Liver (tissue), 9 donors: ENCODE measurements around the gene OSBPL10. TPM values are rescaled to one million over a fixed set of nuclear protein-coding genes. Genes with fewer than 3 reads are reported as not detected.
A peak's percentile ranks its signal among the peaks of the same experiment; 100 is the strongest.

Source experiments
- DNase-seq: peaks from one replicate; pipeline ENCODE4 v3.0.0-alpha.2; 2017; ENCODE audit warnings: low spot score
- H3K27ac ChIP-seq, 2 donors: one replicate each; pipeline ENCODE4 v1.7.0; 2013; ENCODE audit warnings: inconsistent platforms in 2 of 2, low read length in 2 of 2, control low read depth in 1 of 2, low read depth in 1 of 2, mild to moderate bottlenecking in 1 of 2
- H3K27me3 ChIP-seq, 4 donors: one replicate each; pipeline versions ENCODE4 v1.6.1 to v1.7.0; 2013; ENCODE audit warnings: low read length in 3 of 4, inconsistent platforms in 1 of 4, mild to moderate bottlenecking in 1 of 4, moderate library complexity in 1 of 4; ENCODE audit not compliant: control insufficient read depth in 4 of 4, insufficient read depth in 4 of 4
- H3K36me3 ChIP-seq, 4 donors: one replicate each; pipeline versions ENCODE4 v1.6.1 to v1.7.0; 2013; ENCODE audit warnings: low read length in 3 of 4, mild to moderate bottlenecking in 3 of 4, low read depth in 1 of 4, moderate library complexity in 1 of 4; ENCODE audit not compliant: control insufficient read depth in 4 of 4, insufficient read depth in 3 of 4
- H3K4me1 ChIP-seq, 4 donors: one replicate each; pipeline versions ENCODE4 v1.6.1 to v1.7.0; 2013; ENCODE audit warnings: low read length in 3 of 4, mild to moderate bottlenecking in 3 of 4, moderate library complexity in 1 of 4; ENCODE audit not compliant: control insufficient read depth in 4 of 4, insufficient read depth in 4 of 4
- H3K4me3 ChIP-seq, 3 donors: one replicate each; pipeline versions ENCODE4 v1.6.1 to v1.7.0; 2013; ENCODE audit warnings: low read length in 3 of 3, control low read depth in 1 of 3, low read depth in 1 of 3, mild to moderate bottlenecking in 1 of 3
- H3K9ac ChIP-seq, 2 donors: one replicate each; pipeline ENCODE4 v1.7.0; 2013; ENCODE audit warnings: low read length in 2 of 2, mild to moderate bottlenecking in 2 of 2, moderate library complexity in 2 of 2, control low read depth in 1 of 2, low read depth in 1 of 2
- H3K9me3 ChIP-seq, 4 donors: one replicate each; pipeline versions ENCODE4 v1.6.1 to v1.7.0; 2013; ENCODE audit warnings: low read length in 3 of 4; ENCODE audit not compliant: control insufficient read depth in 4 of 4
- ATF3 ChIP-seq: IDR thresholded peaks from 2 replicates; pipeline ENCODE4 v1.6.1; 2016; ENCODE audit warnings: antibody characterized with exemption
- EGR1 ChIP-seq, 2 donors: IDR thresholded peaks; 2 replicates each; pipeline ENCODE4 v1.6.1; 2016 to 2018; ENCODE audit warnings: antibody characterized with exemption in 2 of 2, low read depth in 2 of 2
- FOXA1 ChIP-seq: IDR thresholded peaks from 2 replicates; pipeline ENCODE4 v1.6.1; 2016; ENCODE audit warnings: antibody characterized with exemption
- FOXA2 ChIP-seq: IDR thresholded peaks from 2 replicates; pipeline ENCODE4 v1.6.1; 2016; ENCODE audit warnings: antibody characterized with exemption
- GABPA ChIP-seq, 2 donors: IDR thresholded peaks in 1 of 2; conservative IDR thresholded peaks in 1 of 2; 2 replicates each; pipeline ENCODE4 v1.6.1; 2016; ENCODE audit warnings: antibody characterized with exemption in 2 of 2, mild to moderate bottlenecking in 1 of 2, moderate library complexity in 1 of 2
- HNF4A ChIP-seq, 2 donors: conservative IDR thresholded peaks; 2 replicates each; pipeline ENCODE4 v1.6.1; 2016; ENCODE audit warnings: antibody characterized with exemption in 2 of 2, mild to moderate bottlenecking in 2 of 2
- JUND ChIP-seq, 2 donors: IDR thresholded peaks; 2 replicates each; pipeline ENCODE4 v1.6.1; 2016; ENCODE audit warnings: antibody characterized with exemption in 2 of 2
- NR2F2 ChIP-seq: IDR thresholded peaks from 2 replicates; pipeline ENCODE4 v1.6.1; 2016; ENCODE audit warnings: antibody characterized with exemption
- RAD21 ChIP-seq, 2 donors: IDR thresholded peaks; 2 replicates each; pipeline ENCODE4 v1.6.1; 2016; ENCODE audit warnings: antibody characterized with exemption in 2 of 2, mild to moderate bottlenecking in 2 of 2
- REST ChIP-seq: IDR thresholded peaks from 2 replicates; pipeline ENCODE4 v1.6.1; 2016; ENCODE audit warnings: antibody characterized with exemption, mild to moderate bottlenecking
- SP1 ChIP-seq: IDR thresholded peaks from 2 replicates; pipeline ENCODE4 v1.6.1; 2018; ENCODE audit warnings: antibody characterized with exemption, mild to moderate bottlenecking
- YY1 ChIP-seq: IDR thresholded peaks from 2 replicates; pipeline ENCODE4 v1.6.1; 2016; ENCODE audit warnings: antibody characterized with exemption, mild to moderate bottlenecking
- WGBS: extraction: QIAGEN DNeasy Blood & Tissue Kit; methylation state at CpG from one replicate; pipeline ENCODE4 v1.1.7; 2013; 5-methylcytosine and 5-hydroxymethylcytosine counted together
- polyA plus RNA-seq, 2 donors: library from polyadenylated mRNA; stranded (reverse) in 1 of 2; unstranded in 1 of 2; fragments of 200-250 nt in 1 of 2; fragments of >200 nt in 1 of 2; fragmentation: Nextera tagmentation in 1 of 2; extraction: Ambion mirVana in 1 of 2; gene quantifications; one replicate each; pipeline versions ENCODE4 v1.2.1 to v1.2.3, GENCODE V29; 2013 to 2015
- total RNA-seq, 2 donors: library from RNA; depleted of rRNA; stranded (reverse); fragments of >200 nt; gene quantifications; one replicate each; pipeline ENCODE4 v1.2.3, GENCODE V29; 2014
- TF ChIP-seq, protein P1 (sequence below): fragments of 150-350 bp; IDR thresholded peaks from 2 replicates; pipeline ENCODE4 v1.5.1; 2017; ENCODE audit warnings: improper control_type of control experiment, low read depth, low read length; ENCODE audit not compliant: missing input control
- TF ChIP-seq, protein P2 (sequence below): IDR thresholded peaks from 2 replicates; pipeline ENCODE4 v1.6.1; 2016; ENCODE audit warnings: antibody characterized with exemption
- donor health status: healthy.
- donor health status: healthy.
- donor health status: healthy.
- donor health status: healthy.
- donor health status: healthy.

The OSBPL10 gene
- total and polyA plus RNA-seq, 4 donors, result 0.75 to 4.0 (median 1.7) TPM

GRCh38 chr3:31980530-31981205 lies 394 bp downstream of the OSBPL10 start:
- H3K4me3 ChIP-seq, result peak overlapping the region; percentile 44 to 57 (median 54)
- DNase-seq, result no peak
- H3K9ac ChIP-seq, result no peak overlapping the region
- H3K27me3 ChIP-seq, result peaks cover 0 to 15% (median 3%) of the 10 kb centered on the region in 4 donors
- H3K36me3 ChIP-seq, result no peaks in the 10 kb centered on the region
- WGBS, result 2% methylated on average over 66 of the region's 66 CpGs
- H3K27ac ChIP-seq, result peak overlapping the region; percentile 20 to 65
- H3K4me1 ChIP-seq, result peaks cover 0 to 17% (median 11%) of the 10 kb centered on the region in 4 donors
- TF ChIP-seq, protein P1, sequence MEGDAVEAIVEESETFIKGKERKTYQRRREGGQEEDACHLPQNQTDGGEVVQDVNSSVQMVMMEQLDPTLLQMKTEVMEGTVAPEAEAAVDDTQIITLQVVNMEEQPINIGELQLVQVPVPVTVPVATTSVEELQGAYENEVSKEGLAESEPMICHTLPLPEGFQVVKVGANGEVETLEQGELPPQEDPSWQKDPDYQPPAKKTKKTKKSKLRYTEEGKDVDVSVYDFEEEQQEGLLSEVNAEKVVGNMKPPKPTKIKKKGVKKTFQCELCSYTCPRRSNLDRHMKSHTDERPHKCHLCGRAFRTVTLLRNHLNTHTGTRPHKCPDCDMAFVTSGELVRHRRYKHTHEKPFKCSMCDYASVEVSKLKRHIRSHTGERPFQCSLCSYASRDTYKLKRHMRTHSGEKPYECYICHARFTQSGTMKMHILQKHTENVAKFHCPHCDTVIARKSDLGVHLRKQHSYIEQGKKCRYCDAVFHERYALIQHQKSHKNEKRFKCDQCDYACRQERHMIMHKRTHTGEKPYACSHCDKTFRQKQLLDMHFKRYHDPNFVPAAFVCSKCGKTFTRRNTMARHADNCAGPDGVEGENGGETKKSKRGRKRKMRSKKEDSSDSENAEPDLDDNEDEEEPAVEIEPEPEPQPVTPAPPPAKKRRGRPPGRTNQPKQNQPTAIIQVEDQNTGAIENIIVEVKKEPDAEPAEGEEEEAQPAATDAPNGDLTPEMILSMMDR, result no peak
- no peak for TF ChIP-seq REST
- TF ChIP-seq EGR1 (IDR thresholded peaks at IDR 0.05; ENCODE audit: low read depth in 2 of 2), result no peak
- TF ChIP-seq YY1, result no peak
- TF ChIP-seq, protein P2, sequence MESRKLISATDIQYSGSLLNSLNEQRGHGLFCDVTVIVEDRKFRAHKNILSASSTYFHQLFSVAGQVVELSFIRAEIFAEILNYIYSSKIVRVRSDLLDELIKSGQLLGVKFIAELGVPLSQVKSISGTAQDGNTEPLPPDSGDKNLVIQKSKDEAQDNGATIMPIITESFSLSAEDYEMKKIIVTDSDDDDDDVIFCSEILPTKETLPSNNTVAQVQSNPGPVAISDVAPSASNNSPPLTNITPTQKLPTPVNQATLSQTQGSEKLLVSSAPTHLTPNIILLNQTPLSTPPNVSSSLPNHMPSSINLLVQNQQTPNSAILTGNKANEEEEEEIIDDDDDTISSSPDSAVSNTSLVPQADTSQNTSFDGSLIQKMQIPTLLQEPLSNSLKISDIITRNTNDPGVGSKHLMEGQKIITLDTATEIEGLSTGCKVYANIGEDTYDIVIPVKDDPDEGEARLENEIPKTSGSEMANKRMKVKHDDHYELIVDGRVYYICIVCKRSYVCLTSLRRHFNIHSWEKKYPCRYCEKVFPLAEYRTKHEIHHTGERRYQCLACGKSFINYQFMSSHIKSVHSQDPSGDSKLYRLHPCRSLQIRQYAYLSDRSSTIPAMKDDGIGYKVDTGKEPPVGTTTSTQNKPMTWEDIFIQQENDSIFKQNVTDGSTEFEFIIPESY, result no peak
- TF ChIP-seq ATF3, result no peak
- no peak for TF ChIP-seq SP1
- TF ChIP-seq GABPA (IDR thresholded peaks at IDR 0.05 in 1 of 2, conservative IDR thresholded peaks at IDR 0.05 in 1 of 2), result no peak
- TF ChIP-seq FOXA2, result no peak
- no peak for TF ChIP-seq HNF4A (conservative IDR thresholded peaks at IDR 0.05)
- TF ChIP-seq NR2F2, result no peak
- no peak for TF ChIP-seq FOXA1
- H3K9me3 ChIP-seq, result no peaks in the 10 kb centered on the region

DNA sequence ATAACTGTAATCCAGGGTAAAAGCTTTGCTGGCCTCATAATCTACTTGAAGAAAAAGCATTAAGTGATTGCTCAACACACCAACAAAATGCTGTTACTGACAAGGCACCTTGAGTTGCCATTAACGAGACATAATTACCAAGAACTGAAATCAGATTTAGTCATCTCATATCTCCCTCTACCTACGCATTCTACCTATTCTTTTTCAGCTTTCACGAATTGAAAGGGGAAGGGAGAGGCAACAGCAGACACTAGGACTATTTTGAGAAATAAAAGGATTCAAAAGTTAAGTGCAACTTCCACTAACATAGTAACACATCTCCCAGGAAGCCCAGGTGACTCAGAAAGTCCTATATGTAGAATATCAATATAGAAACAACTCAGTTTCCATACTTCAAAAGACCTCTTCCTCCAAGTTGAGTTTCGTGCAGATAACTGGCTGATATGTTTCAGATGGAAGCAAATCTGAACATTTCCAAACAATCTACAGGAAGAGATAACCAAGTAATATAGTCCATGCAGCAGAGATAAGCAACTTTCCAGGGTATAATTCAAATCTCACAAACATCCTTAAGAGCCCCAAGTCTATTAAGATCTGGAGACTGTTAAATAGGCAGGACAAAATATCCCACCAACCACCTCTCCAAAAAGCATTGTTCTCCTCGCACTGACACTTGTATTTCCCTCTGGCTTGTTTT lies 1.9 kb downstream of the OSBPL10 start:
- no peak overlapping the region for H3K9ac ChIP-seq
- peaks cover 0 to 17% (median 11%) of the 10 kb centered on the region in 4 donors for H3K4me1 ChIP-seq
- TF ChIP-seq HNF4A (conservative IDR thresholded peaks at IDR 0.05), result no peak
- TF ChIP-seq RAD21 (IDR thresholded peaks at IDR 0.05), result no peak
- no peak for TF ChIP-seq NR2F2
- TF ChIP-seq JUND (IDR thresholded peaks at IDR 0.05), result no peak
- no peak for TF ChIP-seq GABPA (IDR thresholded peaks at IDR 0.05 in 1 of 2, conservative IDR thresholded peaks at IDR 0.05 in 1 of 2)
- TF ChIP-seq FOXA2, result no peak
- H3K9me3 ChIP-seq, result no peaks in the 10 kb centered on the region
- WGBS, result 62% methylated on average over 5 of the region's 5 CpGs
- H3K27me3 ChIP-seq, result peaks cover 0 to 15% (median 3%) of the 10 kb centered on the region in 4 donors
- H3K4me3 ChIP-seq, result no peak overlapping the region
- H3K27ac ChIP-seq, result no peak overlapping the region
- H3K36me3 ChIP-seq, result no peaks in the 10 kb centered on the region
- no peak for DNase-seq
